GM21737 (cell line): ENCODE results near the gene GDA.

Experiments
- ATAC-seq: cut with Tn5 transposase; IDR thresholded peaks from one replicate; pipeline ENCODE4 v1.9.1; 2021; ENCODE audit warnings: mild to moderate bottlenecking, moderate library complexity; ENCODE audit not compliant: unreplicated experiment

Gene GDA

GRCh38 chr9:72150127-72150526, 887 bp downstream of the GDA start:
- no peak for ATAC-seq

GRCh38 chr9:72150661-72151060, 1.4 kb downstream of the GDA start:
- no peak for ATAC-seq

GRCh38 chr9:72151104-72151503, 1.9 kb downstream of the GDA start:
- no peak for ATAC-seq

GRCh38 chr9:72154468-72155285, 5.4 kb downstream of the GDA start:
- ATAC-seq: peak; percentile 81

GRCh38 chr9:72155301-72155700, 6.1 kb downstream of the GDA start:
- no peak for ATAC-seq

GRCh38 chr9:72156586-72156985, 7.3 kb downstream of the GDA start:
- no peak for ATAC-seq

GRCh38 chr9:72158680-72159079, 9.4 kb downstream of the GDA start:
- no peak for ATAC-seq

- no peak for ATAC-seq
Measured at GRCh38 chr9:72160446-72161123, 11.3 kb downstream of the GDA start.

GRCh38 chr9:72165326-72165725, 16.1 kb downstream of the GDA start:
- ATAC-seq: no peak

- no peak for ATAC-seq
Measured at GRCh38 chr9:72165821-72166547, 16.7 kb downstream of the GDA start.

- no peak for ATAC-seq
Measured at GRCh38 chr9:72168075-72168474, 18.8 kb downstream of the GDA start.

GRCh38 chr9:72169178-72169577, 19.9 kb downstream of the GDA start:
- no peak for ATAC-seq

- ATAC-seq: no peak
Measured at GRCh38 chr9:72173080-72173479, 23.8 kb downstream of the GDA start.

- ATAC-seq: no peak
Measured at GRCh38 chr9:72185561-72185960, 36.3 kb downstream of the GDA start.

- ATAC-seq: no peak
Measured at GRCh38 chr9:72187121-72187695, 38.0 kb downstream of the GDA start.

GRCh38 chr9:72188232-72188631, 39.0 kb downstream of the GDA start:
- ATAC-seq: no peak

GRCh38 chr9:72193478-72193881, 44.2 kb downstream of the GDA start:
- ATAC-seq: peak; percentile 94

- no peak for ATAC-seq
Measured at GRCh38 chr9:72199238-72199637, 50.0 kb downstream of the GDA start.

GRCh38 chr9:72200452-72200851, 51.2 kb downstream of the GDA start:
- ATAC-seq: no peak

GRCh38 chr9:72202009-72202408, 52.8 kb downstream of the GDA start:
- no peak for ATAC-seq

GRCh38 chr9:72203205-72203803, 54.1 kb downstream of the GDA start:
- ATAC-seq: peak; percentile 56
